ENCODE data around the gene RAB11B.

GRCh38 chr19:8453616-8454015, 63.5 kb downstream of the RAB11B start:
- TF ChIP-seq CTCF (IDR thresholded peaks at IDR 0.05 in 2 of 3, conservative IDR thresholded peaks at IDR 0.05 in 1 of 3; ENCODE audit: borderline replicate concordance in 1 of 3, insufficient read depth in 1 of 3, low read depth in 2 of 3, low read length in 2 of 3) (no peak), POLR2A (IDR thresholded peaks at IDR 0.05; ENCODE audit: borderline replicate concordance, extremely low read depth, insufficient read depth, insufficient read length) (no peak), TCF7L2 (IDR thresholded peaks at IDR 0.05; ENCODE audit: borderline replicate concordance, extremely low read depth, insufficient read depth, insufficient read length) (no peak), EZH2 (IDR thresholded peaks at IDR 0.05) (no peak), REST (IDR thresholded peaks at IDR 0.05; ENCODE audit: low read depth) (no peak), ELF1 (IDR thresholded peaks at IDR 0.05; ENCODE audit: borderline replicate concordance, low read depth) (no peak), SP1 (IDR thresholded peaks at IDR 0.05; ENCODE audit: low read depth) (no peak), ATF3 (IDR thresholded peaks at IDR 0.05) (no peak), ZNF274 (IDR thresholded peaks at IDR 0.05; ENCODE audit: low read depth, low read length) (no peak), POLR2AphosphoS5 (IDR thresholded peaks at IDR 0.05; ENCODE audit: low read depth, low read length) (no peak)
